ENCODE results near the gene MYRFL.

Gene MYRFL

DNA sequence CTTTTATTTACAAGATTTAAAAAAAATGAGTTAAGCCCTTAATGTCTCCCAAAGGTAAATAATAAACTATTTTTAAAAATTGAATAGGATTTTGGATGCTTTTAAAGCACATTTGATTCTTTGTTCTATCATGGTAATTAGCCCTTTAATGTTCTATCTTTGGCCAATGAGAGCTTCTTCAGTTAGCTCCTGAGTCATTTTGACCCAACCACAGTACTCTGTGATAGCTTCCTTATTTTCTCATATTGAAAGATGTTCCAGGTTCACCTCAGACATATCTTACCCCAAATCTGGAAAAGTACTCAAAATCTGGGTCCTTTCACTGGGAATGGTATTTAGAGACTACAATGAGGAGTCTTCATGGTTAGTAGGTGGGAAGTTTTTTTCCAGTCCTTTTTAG is 98.0 kb downstream of the MYRFL start:
- no peak overlapping the region for H3K9ac ChIP-seq (ENCODE audit: low read length in 5 of 5)
- H3K9me3 ChIP-seq (ENCODE audit: control insufficient read depth in 5 of 5, low read length in 5 of 5), result no peaks in the 10 kb centered on the region
- H3K36me3 ChIP-seq (ENCODE audit: control insufficient read depth in 5 of 5, insufficient read depth in 5 of 5, low read length in 5 of 5), result no peaks in the 10 kb centered on the region
- no peak overlapping the region for H3K4me3 ChIP-seq (ENCODE audit: low read depth in 1 of 5, low read length in 5 of 5)
- no peak overlapping the region for H3K27ac ChIP-seq (ENCODE audit: low read depth, low read length)
- H3K4me1 ChIP-seq (ENCODE audit: control insufficient read depth in 5 of 5, insufficient read depth in 5 of 5, low read length in 5 of 5), result no peaks in the 10 kb centered on the region
- H3K27me3 ChIP-seq (ENCODE audit: control insufficient read depth in 5 of 5, insufficient read depth in 4 of 5, low read length in 5 of 5), result no peaks in the 10 kb centered on the region

- no peak overlapping the region for H3K9ac ChIP-seq (ENCODE audit: low read length in 5 of 5)
- H3K27me3 ChIP-seq (ENCODE audit: control insufficient read depth in 5 of 5, insufficient read depth in 4 of 5, low read length in 5 of 5), result no peaks in the 10 kb centered on the region
- no peaks in the 10 kb centered on the region for H3K36me3 ChIP-seq (ENCODE audit: control insufficient read depth in 5 of 5, insufficient read depth in 5 of 5, low read length in 5 of 5)
- H3K27ac ChIP-seq (ENCODE audit: low read depth, low read length), result no peak overlapping the region
- H3K4me3 ChIP-seq (ENCODE audit: low read depth in 1 of 5, low read length in 5 of 5), result no peak overlapping the region
- H3K4me1 ChIP-seq (ENCODE audit: control insufficient read depth in 5 of 5, insufficient read depth in 5 of 5, low read length in 5 of 5), result no peaks in the 10 kb centered on the region
- no peaks in the 10 kb centered on the region for H3K9me3 ChIP-seq (ENCODE audit: control insufficient read depth in 5 of 5, low read length in 5 of 5)
These were observed 100.3 kb downstream of the MYRFL start for GRCh38 chr12:69925291-69925690.

GRCh38 chr12:69927164-69927563 is 102.1 kb downstream of the MYRFL start:
- no peaks in the 10 kb centered on the region for H3K4me1 ChIP-seq (ENCODE audit: control insufficient read depth in 5 of 5, insufficient read depth in 5 of 5, low read length in 5 of 5)

DNA sequence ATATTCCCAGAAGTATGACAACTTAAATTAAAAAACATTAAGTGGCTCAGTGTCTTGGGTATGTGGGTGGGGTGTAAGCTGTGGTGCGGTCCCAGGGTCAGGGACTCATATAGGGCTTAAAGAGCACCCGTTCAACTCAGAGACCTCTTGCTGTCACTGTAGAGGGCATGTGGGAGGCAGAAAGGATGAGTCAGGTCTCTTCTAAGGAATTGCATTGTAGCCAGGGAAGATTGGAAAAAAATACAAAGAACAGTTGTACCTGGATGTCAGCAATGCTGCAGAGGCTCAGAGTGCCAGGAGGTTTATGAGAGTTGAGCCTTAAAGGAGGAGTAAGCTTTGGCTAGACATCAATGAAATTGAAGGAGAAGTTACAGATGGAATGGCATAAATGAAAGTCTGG is 104.1 kb downstream of the MYRFL start:
- no peaks in the 10 kb centered on the region for H3K36me3 ChIP-seq (ENCODE audit: control insufficient read depth in 5 of 5, insufficient read depth in 5 of 5, low read length in 5 of 5)
- no peak overlapping the region for H3K27ac ChIP-seq (ENCODE audit: low read depth, low read length)
- no peaks in the 10 kb centered on the region for H3K27me3 ChIP-seq (ENCODE audit: control insufficient read depth in 5 of 5, insufficient read depth in 4 of 5, low read length in 5 of 5)
- H3K9ac ChIP-seq (ENCODE audit: low read length in 5 of 5), result no peak overlapping the region
- no peaks in the 10 kb centered on the region for H3K9me3 ChIP-seq (ENCODE audit: control insufficient read depth in 5 of 5, low read length in 5 of 5)
- no peaks in the 10 kb centered on the region for H3K4me1 ChIP-seq (ENCODE audit: control insufficient read depth in 5 of 5, insufficient read depth in 5 of 5, low read length in 5 of 5)
- no peak overlapping the region for H3K4me3 ChIP-seq (ENCODE audit: low read depth in 1 of 5, low read length in 5 of 5)

More at GRCh38 chr12:69927164-69927563, 102.1 kb downstream of the MYRFL start:
- Histone ChIP-seq H3K27ac (ENCODE audit: low read depth, low read length) (no peak overlapping the region), H3K27me3 (ENCODE audit: control insufficient read depth in 5 of 5, insufficient read depth in 4 of 5, low read length in 5 of 5) (no peaks in the 10 kb centered on the region), H3K9ac (ENCODE audit: low read length in 5 of 5) (no peak overlapping the region), H3K9me3 (ENCODE audit: control insufficient read depth in 5 of 5, low read length in 5 of 5) (no peaks in the 10 kb centered on the region), H3K36me3 (ENCODE audit: control insufficient read depth in 5 of 5, insufficient read depth in 5 of 5, low read length in 5 of 5) (no peaks in the 10 kb centered on the region), H3K4me3 (ENCODE audit: low read depth in 1 of 5, low read length in 5 of 5) (no peak overlapping the region)

DNA sequence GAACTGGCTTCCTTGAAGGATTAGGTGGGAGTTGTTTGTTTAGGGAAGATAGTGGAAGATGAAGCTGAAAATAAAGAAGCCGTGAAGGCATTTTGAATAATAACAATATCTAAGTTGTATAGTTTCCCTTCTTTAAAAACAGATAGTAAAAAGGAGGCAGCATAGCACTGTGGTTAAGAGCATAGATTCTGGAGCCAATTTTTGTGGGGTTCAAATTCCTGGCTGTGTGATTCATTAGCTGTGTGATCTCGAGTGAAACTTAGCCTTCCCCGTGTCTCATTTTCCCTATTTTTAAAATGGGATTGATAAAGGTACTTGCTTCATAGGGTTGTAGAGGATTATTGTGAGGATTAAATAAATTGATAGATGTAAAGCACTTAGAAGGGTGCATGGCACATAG is 104.5 kb downstream of the MYRFL start:
- H3K4me1 ChIP-seq (ENCODE audit: control insufficient read depth in 5 of 5, insufficient read depth in 5 of 5, low read length in 5 of 5), result no peaks in the 10 kb centered on the region
- no peaks in the 10 kb centered on the region for H3K27me3 ChIP-seq (ENCODE audit: control insufficient read depth in 5 of 5, insufficient read depth in 4 of 5, low read length in 5 of 5)
- H3K9me3 ChIP-seq (ENCODE audit: control insufficient read depth in 5 of 5, low read length in 5 of 5), result no peaks in the 10 kb centered on the region
- H3K27ac ChIP-seq (ENCODE audit: low read depth, low read length), result no peak overlapping the region
- no peak overlapping the region for H3K4me3 ChIP-seq (ENCODE audit: low read depth in 1 of 5, low read length in 5 of 5)
- H3K36me3 ChIP-seq (ENCODE audit: control insufficient read depth in 5 of 5, insufficient read depth in 5 of 5, low read length in 5 of 5), result no peaks in the 10 kb centered on the region
- H3K9ac ChIP-seq (ENCODE audit: low read length in 5 of 5), result no peak overlapping the region

- peaks cover 0 to 3% (median 0%) of the 10 kb centered on the region in 5 donors for H3K27me3 ChIP-seq (ENCODE audit: control insufficient read depth in 5 of 5, insufficient read depth in 4 of 5, low read length in 5 of 5)
These were observed 106.5 kb downstream of the MYRFL start for GRCh38 chr12:69931569-69931968.

DNA sequence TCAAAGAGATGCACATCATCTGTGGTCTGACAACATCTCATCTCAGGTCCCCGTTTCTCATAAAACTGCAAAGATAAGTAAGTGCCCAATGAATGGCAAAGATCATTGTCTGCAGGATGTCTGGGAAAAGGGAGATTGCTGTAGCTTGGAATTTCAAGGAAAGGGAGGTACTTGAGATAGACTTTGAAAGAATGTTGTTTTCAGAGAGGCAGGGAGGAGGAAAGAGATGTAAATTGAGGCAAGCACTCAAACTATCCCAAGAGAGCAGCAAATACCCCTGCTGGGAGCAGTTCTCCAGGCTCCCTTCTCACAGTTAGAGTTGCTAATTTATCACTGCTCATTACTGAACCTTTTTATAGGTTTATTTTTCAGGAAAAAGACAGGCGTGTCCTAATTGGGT is 107.1 kb downstream of the MYRFL start:
- Histone ChIP-seq H3K9me3 (ENCODE audit: control insufficient read depth in 5 of 5, low read length in 5 of 5) (no peaks in the 10 kb centered on the region), H3K9ac (ENCODE audit: low read length in 5 of 5) (no peak overlapping the region), H3K4me3 (ENCODE audit: low read depth in 1 of 5, low read length in 5 of 5) (no peak overlapping the region), H3K27ac (ENCODE audit: low read depth, low read length) (no peak overlapping the region), H3K36me3 (ENCODE audit: control insufficient read depth in 5 of 5, insufficient read depth in 5 of 5, low read length in 5 of 5) (no peaks in the 10 kb centered on the region), H3K27me3 (ENCODE audit: control insufficient read depth in 5 of 5, insufficient read depth in 4 of 5, low read length in 5 of 5) (peaks cover 0 to 3% (median 0%) of the 10 kb centered on the region in 5 donors), H3K4me1 (ENCODE audit: control insufficient read depth in 5 of 5, insufficient read depth in 5 of 5, low read length in 5 of 5) (peaks cover 0 to 4% (median 0%) of the 10 kb centered on the region in 5 donors)

More at GRCh38 chr12:69931569-69931968, 106.5 kb downstream of the MYRFL start:
- no peaks in the 10 kb centered on the region for H3K9me3 ChIP-seq (ENCODE audit: control insufficient read depth in 5 of 5, low read length in 5 of 5)
- H3K27ac ChIP-seq (ENCODE audit: low read depth, low read length), result no peak overlapping the region
- no peaks in the 10 kb centered on the region for H3K36me3 ChIP-seq (ENCODE audit: control insufficient read depth in 5 of 5, insufficient read depth in 5 of 5, low read length in 5 of 5)
- H3K9ac ChIP-seq (ENCODE audit: low read length in 5 of 5), result no peak overlapping the region
- H3K4me3 ChIP-seq (ENCODE audit: low read depth in 1 of 5, low read length in 5 of 5), result no peak overlapping the region
- peaks cover 0 to 4% (median 0%) of the 10 kb centered on the region in 5 donors for H3K4me1 ChIP-seq (ENCODE audit: control insufficient read depth in 5 of 5, insufficient read depth in 5 of 5, low read length in 5 of 5)

GRCh38 chr12:69932676-69933552 is 107.9 kb downstream of the MYRFL start:
- no peak overlapping the region for H3K27ac ChIP-seq (ENCODE audit: low read depth, low read length)
- peaks cover 0 to 4% (median 0%) of the 10 kb centered on the region in 5 donors for H3K4me1 ChIP-seq (ENCODE audit: control insufficient read depth in 5 of 5, insufficient read depth in 5 of 5, low read length in 5 of 5)
- H3K4me3 ChIP-seq (ENCODE audit: low read depth in 1 of 5, low read length in 5 of 5), result no peak overlapping the region
- H3K36me3 ChIP-seq (ENCODE audit: control insufficient read depth in 5 of 5, insufficient read depth in 5 of 5, low read length in 5 of 5), result no peaks in the 10 kb centered on the region
- no peaks in the 10 kb centered on the region for H3K9me3 ChIP-seq (ENCODE audit: control insufficient read depth in 5 of 5, low read length in 5 of 5)
- no peak overlapping the region for H3K9ac ChIP-seq (ENCODE audit: low read length in 5 of 5)
- H3K27me3 ChIP-seq (ENCODE audit: control insufficient read depth in 5 of 5, insufficient read depth in 4 of 5, low read length in 5 of 5), result peaks cover 0 to 3% (median 0%) of the 10 kb centered on the region in 5 donors

DNA sequence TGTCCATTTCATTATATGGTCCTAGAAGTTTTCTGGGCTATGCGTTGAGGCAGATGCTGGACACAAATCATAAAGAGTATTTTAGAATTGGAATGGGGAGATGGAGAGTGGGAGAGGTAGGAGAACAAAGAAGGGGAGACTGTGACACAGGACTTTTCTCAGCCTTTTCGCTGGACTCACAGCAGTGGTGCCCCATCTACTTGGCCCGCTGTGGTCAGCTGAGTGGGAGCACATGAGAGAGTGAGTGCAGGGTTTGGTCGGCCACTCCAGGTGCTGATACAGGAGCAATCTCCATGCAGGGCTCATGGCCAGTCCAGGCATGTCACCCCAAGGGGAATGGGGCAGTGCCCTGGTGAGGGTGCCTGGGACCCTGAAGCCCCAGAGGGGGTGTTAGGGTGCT is 109.0 kb downstream of the MYRFL start:
- H3K27ac ChIP-seq (ENCODE audit: low read depth, low read length), result no peak overlapping the region
- H3K27me3 ChIP-seq (ENCODE audit: control insufficient read depth in 5 of 5, insufficient read depth in 4 of 5, low read length in 5 of 5), result peaks cover 0 to 3% (median 0%) of the 10 kb centered on the region in 5 donors
- no peak overlapping the region for H3K9ac ChIP-seq (ENCODE audit: low read length in 5 of 5)
- H3K9me3 ChIP-seq (ENCODE audit: control insufficient read depth in 5 of 5, low read length in 5 of 5), result no peaks in the 10 kb centered on the region
- no peak overlapping the region for H3K4me3 ChIP-seq (ENCODE audit: low read depth in 1 of 5, low read length in 5 of 5)
- H3K4me1 ChIP-seq (ENCODE audit: control insufficient read depth in 5 of 5, insufficient read depth in 5 of 5, low read length in 5 of 5), result peaks cover 0 to 4% (median 0%) of the 10 kb centered on the region in 5 donors
- H3K36me3 ChIP-seq (ENCODE audit: control insufficient read depth in 5 of 5, insufficient read depth in 5 of 5, low read length in 5 of 5), result no peaks in the 10 kb centered on the region

- no peaks in the 10 kb centered on the region for H3K36me3 ChIP-seq (ENCODE audit: control insufficient read depth in 5 of 5, insufficient read depth in 5 of 5, low read length in 5 of 5)
- H3K27ac ChIP-seq (ENCODE audit: low read depth, low read length), result no peak overlapping the region
- peaks cover 0 to 4% (median 0%) of the 10 kb centered on the region in 5 donors for H3K4me1 ChIP-seq (ENCODE audit: control insufficient read depth in 5 of 5, insufficient read depth in 5 of 5, low read length in 5 of 5)
These were observed 110.6 kb downstream of the MYRFL start for GRCh38 chr12:69935651-69936100.

More at GRCh38 chr12:69935651-69936100, 110.6 kb downstream of the MYRFL start:
- H3K4me3 ChIP-seq (ENCODE audit: low read depth in 1 of 5, low read length in 5 of 5), result no peak overlapping the region
- H3K27me3 ChIP-seq (ENCODE audit: control insufficient read depth in 5 of 5, insufficient read depth in 4 of 5, low read length in 5 of 5), result peaks cover 0 to 3% (median 0%) of the 10 kb centered on the region in 5 donors
- no peaks in the 10 kb centered on the region for H3K9me3 ChIP-seq (ENCODE audit: control insufficient read depth in 5 of 5, low read length in 5 of 5)
- no peak overlapping the region for H3K9ac ChIP-seq (ENCODE audit: low read length in 5 of 5)
